HG03175 (cell line): ENCODE measurements around the gene ZNF221.
A peak's percentile ranks its signal among the peaks of the same experiment; 100 is the strongest.
"Not testable (repeated sequence)": the region's sequence is repeated elsewhere in the genome, so short reads cannot be mapped to it uniquely, and the experiment has no call there.

Source experiments
- ATAC-seq: cut with Tn5 transposase; IDR thresholded peaks from one replicate; pipeline ENCODE4 v1.9.1; 2021; ENCODE audit warnings: mild to moderate bottlenecking, moderate library complexity; ENCODE audit not compliant: unreplicated experiment

ZNF221 gene

GRCh38 chr19:43950834-43951645 is at the start of gene ZNF221:
TSS of gene ZNF221 (plus strand) at chr19:43951228. CDS start at chr19:43962727, 11,499 bp downstream.
- peak; percentile 93 for ATAC-seq

DNA sequence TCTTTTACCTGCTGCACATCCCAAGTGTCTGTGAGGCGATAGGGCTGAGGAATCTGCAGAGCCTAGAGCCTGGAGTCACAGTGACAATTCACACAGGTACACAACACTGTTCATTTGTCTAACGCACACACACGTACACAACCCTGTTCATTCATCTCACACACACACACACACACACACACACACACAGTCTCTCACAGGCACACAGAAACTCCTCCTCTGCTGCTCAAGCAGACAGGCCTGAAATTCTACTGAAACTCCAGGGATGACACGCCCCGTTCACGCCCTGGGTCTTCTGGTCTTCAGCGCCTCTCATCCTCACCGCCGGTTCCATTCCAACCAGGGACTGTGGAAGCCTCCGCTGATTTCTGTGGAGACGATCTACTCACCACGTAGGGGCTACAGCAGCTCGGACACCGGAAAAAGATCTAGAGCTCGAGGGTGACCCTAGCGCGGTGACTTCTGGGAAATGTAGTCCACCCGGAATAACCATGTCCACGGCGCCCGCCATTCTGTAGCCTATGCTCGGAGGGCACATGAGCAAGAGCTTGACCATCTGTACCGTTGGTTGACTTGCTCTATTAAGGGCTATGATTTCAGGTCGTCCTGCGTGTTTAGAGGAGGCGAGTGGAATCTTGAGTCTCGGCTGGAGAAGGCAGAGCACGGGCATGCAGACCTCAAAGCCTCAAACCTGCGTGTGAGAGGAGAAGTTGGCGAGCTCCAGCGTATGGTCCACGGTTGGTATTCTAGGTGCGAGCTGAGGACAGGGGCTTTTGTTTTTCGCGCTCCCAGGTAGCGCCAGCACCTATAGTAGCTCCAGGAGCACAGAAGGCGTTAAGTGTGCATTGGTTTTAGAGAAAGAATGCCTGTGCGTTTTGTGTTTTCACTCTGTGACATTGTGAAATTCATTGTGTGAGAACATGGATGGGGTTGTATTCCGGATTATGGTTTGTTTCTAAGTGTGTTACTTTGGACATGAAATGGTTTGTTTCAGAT is 49.3 kb upstream of the ZNF221 start:
- ATAC-seq = no peak

GRCh38 chr19:43902399-43902798 is 48.6 kb upstream of the ZNF221 start:
- ATAC-seq = no peak

GRCh38 chr19:43905897-43906296 is 45.1 kb upstream of the ZNF221 start:
- ATAC-seq = no peak

DNA sequence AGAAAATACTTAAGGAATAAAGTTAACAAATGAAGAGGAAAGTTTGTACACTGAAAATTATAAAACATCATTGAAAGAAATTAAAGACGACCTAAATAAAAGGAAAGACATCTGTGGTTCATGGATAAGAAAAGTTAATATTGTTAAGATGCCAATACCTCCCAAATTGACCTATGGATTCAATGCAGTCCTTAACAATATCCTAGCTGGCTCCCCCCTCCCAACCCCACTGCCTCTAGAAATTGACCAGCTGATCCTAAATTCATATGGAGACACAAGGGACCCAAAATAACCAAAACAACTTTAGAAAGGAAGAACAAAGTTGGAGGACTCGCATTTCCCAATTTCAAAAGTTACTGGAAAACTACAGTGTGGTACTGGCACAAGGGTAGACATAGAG is 44.3 kb upstream of the ZNF221 start:
- no peak for ATAC-seq

DNA sequence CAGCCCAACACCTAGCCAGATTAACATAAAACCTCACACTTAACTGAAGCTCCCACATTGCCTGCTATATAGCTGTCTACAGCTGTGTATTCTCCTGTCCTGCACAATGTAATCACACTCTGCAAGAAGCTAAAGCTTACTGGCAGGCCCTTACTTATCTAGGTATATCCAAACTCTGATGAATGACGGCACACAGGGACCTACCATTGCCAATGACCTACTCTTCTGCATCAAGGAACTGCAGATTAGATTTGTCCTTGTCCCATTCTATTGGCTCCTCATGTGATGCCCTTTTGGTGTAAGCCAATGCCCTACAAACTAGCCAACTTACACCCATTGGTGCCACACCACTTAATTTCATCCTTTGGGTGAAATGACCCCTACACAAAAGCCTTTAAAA is 42.4 kb upstream of the ZNF221 start:
- no peak for ATAC-seq

- ATAC-seq = no peak
Measured at GRCh38 chr19:43910884-43911283, 40.1 kb upstream of the ZNF221 start.

DNA sequence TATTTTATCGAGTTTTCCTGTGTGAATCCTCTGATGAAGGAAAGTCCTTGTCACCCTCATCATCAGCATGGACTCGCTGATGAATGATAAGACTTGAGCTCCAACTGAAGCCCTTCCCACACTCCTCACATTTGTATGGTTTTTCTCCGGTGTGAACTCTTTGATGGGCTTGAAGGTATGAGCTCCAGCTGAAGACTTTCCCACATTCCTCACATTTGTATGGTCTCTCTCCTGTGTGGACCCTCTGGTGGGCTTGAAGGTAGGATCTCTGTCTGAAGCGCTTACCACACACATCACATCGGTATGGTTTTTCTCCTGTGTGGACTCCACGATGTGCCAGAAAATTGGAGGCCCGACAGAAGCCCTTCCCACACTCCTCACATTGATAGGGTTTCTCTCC is 37.6 kb upstream of the ZNF221 start:
- ATAC-seq = no peak

- no peak for ATAC-seq
Measured at GRCh38 chr19:43914051-43914450, 37.0 kb upstream of the ZNF221 start.

DNA sequence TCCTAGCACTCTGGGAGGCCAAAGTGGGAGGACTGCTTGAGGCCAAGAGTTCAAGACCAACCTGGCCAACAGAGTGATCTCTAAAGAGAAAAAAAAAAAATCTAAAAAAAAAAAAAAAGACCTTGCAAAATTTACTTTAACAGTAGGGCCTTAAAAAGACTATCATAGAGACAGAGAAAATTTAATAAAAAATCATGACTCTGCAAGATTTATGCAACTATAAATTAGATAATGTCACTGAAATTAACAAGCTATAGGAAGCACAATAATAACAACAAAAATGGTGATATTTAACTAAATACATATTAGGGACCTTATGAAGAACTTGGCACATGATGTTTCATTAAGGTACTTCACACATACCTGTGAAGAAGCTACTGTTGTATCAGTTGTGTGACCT is 27.2 kb upstream of the ZNF221 start:
- no peak for ATAC-seq

DNA sequence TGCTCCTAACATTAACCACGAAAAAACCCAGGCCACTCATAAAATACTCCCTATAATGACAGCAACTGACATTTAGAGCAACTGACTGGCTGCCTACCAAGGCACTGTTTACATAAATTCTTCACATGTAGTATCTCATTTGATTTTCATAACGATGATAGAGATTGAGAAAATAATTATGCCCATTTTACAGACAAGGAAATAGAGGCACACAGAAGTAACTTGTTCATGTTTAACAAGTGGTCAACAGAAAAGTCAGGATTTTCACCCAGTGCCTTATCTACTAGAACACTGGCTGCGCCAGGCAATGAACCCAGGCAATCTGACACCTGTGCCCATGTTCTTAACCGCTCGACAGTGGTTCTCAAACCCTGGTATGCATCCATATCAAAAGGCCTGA is 22.2 kb upstream of the ZNF221 start:
- ATAC-seq = no peak

DNA sequence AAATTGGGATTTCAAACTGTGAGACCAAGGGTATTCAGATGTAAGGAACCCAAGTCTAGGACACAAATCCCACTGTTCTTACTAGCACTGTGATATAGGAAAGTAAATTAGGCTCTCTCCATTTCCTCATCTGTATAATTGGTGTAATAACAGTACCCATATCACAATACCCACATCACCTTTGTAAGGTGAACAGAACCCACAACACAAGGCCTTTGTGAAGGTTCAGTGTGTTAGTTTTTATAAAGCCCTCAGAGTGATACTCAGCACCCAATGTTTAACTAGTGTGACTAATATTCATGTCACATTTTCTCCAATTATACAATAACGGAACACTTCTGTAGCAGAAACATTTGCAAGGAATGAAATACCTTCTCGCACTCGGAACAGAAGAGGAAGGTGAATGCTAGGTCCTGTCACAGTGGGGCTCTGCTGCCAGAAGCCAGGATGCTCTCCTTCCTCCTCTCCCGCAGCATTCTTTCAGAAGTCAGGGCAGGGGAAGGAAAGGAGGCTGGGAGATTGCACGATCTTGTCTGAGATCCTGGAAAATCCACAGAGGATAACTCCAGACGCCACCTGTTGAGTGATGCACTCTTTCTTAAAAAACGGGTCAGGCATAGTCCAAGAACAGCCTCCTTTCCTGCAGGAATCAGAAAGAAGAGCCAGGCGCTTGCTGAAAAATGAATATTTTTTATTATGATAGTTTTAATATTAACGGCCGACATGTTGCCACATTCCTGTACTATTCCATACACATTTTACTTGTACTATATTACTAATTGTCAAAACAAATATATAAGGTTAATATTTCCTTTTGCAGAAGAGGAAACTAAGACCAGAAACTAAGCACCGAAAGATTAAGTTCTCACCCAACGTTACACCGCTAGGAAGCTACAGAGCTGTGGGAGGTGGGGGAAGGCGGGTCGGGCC is 16.7 kb upstream of the ZNF221 start:
- ATAC-seq = no peak

GRCh38 chr19:43934985-43935708 is 15.9 kb upstream of the ZNF221 start, which contains the start of gene ZNF45:
TSS of gene ZNF45 (minus strand) at chr19:43935282. CDS start at chr19:43922185, 13,097 bp downstream.
- ATAC-seq = peak; percentile 96

DNA sequence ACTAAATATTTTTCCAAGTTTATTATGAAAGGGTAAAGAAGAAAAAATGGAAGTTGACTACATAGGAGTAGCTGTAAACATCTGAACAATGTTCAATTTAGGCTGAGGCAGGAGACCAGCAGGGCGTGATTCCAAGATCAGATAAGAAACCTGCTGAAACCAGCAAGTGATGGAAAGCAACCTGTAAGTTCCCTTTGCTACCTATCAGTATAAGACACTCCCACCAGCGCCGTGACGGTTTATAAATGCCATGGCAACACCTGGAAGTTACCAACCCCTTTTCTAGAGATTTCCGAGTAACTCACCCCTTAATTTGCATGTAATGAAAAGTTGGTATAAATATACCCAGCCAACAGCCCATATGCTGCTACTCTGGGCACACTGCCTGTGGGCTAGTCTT is 14.8 kb upstream of the ZNF221 start:
- ATAC-seq = no peak

GRCh38 chr19:43939557-43940260 is 11.3 kb upstream of the ZNF221 start:
- no peak for ATAC-seq

- ATAC-seq = no peak
Measured at GRCh38 chr19:43940719-43941118, 10.3 kb upstream of the ZNF221 start.

DNA sequence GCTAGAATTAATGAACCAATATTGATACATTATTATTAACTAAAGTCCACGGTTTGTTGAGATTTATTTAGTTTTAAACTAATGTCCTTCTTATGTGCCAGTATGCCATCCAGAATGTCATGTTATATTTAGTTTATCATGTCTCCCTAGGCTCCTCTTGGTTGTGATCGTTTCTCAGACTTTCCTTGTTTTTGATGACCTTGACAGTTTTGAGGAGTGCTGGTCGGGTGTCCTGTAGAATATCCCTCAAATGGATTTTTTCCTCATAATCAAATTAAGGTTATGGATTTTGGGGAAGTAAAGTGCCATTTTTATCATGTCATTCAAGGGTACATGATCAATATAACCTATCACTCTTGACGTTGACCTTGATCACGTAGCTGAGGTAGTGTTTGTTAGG is 9.8 kb upstream of the ZNF221 start:
- ATAC-seq = no peak

DNA sequence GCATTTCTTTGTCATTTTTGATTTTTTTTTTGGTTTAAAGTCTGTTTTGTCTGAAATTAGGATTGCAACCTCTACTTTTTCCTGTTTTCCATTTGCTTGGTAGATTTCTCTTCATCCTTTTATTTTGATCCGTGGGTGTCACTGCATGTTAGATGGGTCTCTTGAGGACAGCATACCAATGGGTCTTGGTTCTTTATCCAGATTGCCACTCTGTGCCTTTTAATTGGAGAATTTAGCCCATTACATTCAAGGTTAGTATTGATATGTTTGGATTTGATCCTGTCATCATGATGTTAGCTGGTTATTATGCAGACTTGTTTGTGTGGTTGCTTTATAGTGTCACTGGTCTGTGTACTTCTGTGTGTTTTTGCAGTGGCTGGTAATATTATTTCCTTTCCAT is 3.6 kb upstream of the ZNF221 start:
- not testable (repeated sequence) for ATAC-seq

DNA sequence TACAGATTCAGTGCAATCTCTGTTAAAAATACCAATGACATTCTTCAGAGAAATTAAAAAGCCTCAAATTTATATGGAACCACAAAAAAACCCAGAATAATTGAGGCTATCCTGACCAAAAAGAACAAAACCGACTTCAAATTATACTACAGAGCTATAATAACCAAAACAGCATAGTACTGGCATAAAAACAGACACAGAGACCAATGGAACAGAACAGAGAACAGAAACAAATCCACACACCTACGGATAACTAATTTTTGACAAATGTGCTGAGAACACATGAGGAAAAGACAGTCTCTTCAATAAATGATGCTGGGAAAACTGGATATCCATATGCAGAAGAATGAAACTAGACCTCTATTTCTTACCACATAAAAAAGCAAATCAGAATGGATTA is 1.2 kb upstream of the ZNF221 start:
- ATAC-seq = not testable (repeated sequence)
